Mucosa of rectum (tissue), 2 donors: ENCODE measurements around the gene ADARB2.

Experiments
- H3K27ac ChIP-seq, 2 donors: one replicate each; pipeline ENCODE4 v1.7.0; 2013; ENCODE audit warnings: inconsistent platforms in 2 of 2, low read depth in 2 of 2, low read length in 2 of 2
- H3K27me3 ChIP-seq, 2 donors: one replicate each; pipeline ENCODE4 v1.7.0; 2013; ENCODE audit warnings: low read length in 2 of 2; ENCODE audit not compliant: control insufficient read depth in 2 of 2, insufficient read depth in 2 of 2
- H3K36me3 ChIP-seq, 2 donors: one replicate each; pipeline ENCODE4 v1.7.0; 2013; ENCODE audit warnings: low read length in 2 of 2; ENCODE audit not compliant: control insufficient read depth in 2 of 2, insufficient read depth in 2 of 2
- H3K4me1 ChIP-seq, 2 donors: one replicate each; pipeline ENCODE4 v1.7.0; 2013; ENCODE audit warnings: low read length in 2 of 2, mild to moderate bottlenecking in 1 of 2; ENCODE audit not compliant: control insufficient read depth in 2 of 2, insufficient read depth in 2 of 2
- H3K4me3 ChIP-seq, 2 donors: one replicate each; pipeline ENCODE4 v1.7.0; 2013; ENCODE audit warnings: low read length in 2 of 2
- H3K9ac ChIP-seq, 2 donors: one replicate each; pipeline ENCODE4 v1.7.0; 2013; ENCODE audit warnings: low read length in 2 of 2, low read depth in 1 of 2, mild to moderate bottlenecking in 1 of 2
- H3K9me3 ChIP-seq, 2 donors: one replicate each; pipeline ENCODE4 v1.7.0; 2013; ENCODE audit warnings: low read length in 2 of 2; ENCODE audit not compliant: control insufficient read depth in 2 of 2
- donor health status: healthy.
- donor health status: Normal muscosa, but diverticular disease.

The ADARB2 gene

DNA sequence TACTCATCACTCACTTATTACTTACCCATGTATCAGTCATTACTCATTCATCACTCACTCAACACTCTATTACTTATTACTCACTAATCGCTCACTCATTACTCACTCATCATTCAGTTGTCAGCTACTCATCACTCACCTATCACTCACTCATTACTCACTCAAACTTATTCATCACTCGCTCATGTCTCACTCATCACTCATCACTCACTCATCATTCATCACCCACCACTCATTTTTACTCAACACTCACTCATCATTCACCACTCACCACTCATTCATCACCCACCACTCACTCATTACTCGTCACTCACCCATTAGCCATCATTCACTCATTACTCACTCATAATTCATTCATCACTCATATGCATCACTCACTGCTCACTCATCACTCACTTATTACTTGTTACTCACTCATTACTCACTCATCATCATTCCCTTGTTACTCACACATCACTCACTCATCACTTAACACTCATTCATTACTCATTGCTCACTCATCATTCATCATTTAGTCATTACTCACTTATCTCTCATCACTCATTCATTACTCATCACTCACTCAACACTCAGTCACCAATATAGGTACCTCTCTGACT, 237.9 kb downstream of the ADARB2 start:
- Histone ChIP-seq H3K4me1 (no peaks in the 10 kb centered on the region), H3K36me3 (no peaks in the 10 kb centered on the region), H3K27me3 (no peaks in the 10 kb centered on the region), H3K9ac (no peak overlapping the region), H3K27ac (no peak overlapping the region), H3K4me3 (no peak overlapping the region), H3K9me3 (no peaks in the 10 kb centered on the region)

DNA sequence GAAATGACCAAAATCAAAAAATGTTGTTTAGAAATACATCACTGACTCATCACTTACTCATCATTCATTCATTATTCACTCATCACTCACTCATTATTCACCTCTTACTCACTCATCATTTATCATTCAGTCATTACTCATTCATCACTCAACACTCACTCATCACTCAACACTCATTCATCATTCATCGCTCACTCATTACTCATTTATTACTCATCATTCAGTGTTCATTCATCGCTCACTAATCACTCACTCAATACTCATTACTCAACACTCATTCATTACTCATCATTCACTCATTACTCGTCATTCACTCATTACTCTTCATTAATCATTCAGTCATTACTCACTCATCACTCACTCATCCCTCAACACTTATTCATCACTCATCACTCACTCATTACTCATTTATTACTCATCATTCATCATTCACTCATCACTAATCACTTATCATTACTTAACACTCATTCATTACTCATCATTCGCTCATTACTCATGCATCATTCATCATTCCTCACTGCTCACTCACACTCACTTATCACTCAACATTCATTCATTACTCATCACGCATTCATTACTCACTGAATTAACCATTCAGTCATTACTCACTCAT, 238.5 kb downstream of the ADARB2 start:
- no peaks in the 10 kb centered on the region for H3K36me3 ChIP-seq

DNA sequence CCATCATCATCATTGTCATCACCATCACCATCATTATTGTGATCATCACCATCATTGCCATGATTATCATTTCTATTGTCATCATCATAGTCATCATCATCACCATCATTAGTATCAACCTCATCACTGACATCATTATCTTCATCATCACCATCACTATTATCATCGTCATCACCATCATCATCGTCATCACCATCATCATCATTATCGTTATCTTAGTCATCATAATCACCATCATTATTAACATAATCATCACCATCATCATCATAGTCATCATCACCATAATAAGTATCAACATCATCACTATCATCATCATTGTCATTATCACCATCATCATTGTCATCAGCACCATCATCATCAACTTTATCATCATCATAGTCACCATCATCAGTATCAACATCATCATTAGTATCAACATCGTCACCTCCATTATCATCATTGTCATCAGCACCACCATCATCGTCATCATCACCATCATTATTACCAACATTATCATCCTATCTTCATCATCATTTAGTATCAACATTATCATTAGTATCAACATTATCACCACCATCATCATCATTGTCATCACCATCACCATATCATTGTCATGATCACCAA, 241.3 kb downstream of the ADARB2 start:
- Histone ChIP-seq H3K27ac (no peak overlapping the region), H3K9ac (no peak overlapping the region), H3K4me1 (no peaks in the 10 kb centered on the region), H3K4me3 (no peak overlapping the region), H3K36me3 (no peaks in the 10 kb centered on the region), H3K27me3 (no peaks in the 10 kb centered on the region), H3K9me3 (no peaks in the 10 kb centered on the region)

More for the DNA sequence above, 238.5 kb downstream of the ADARB2 start:
- H3K9me3 ChIP-seq: no peaks in the 10 kb centered on the region
- H3K9ac ChIP-seq: no peak overlapping the region
- no peaks in the 10 kb centered on the region for H3K27me3 ChIP-seq
- H3K4me3 ChIP-seq: no peak overlapping the region
- no peak overlapping the region for H3K27ac ChIP-seq
- H3K4me1 ChIP-seq: no peaks in the 10 kb centered on the region

DNA sequence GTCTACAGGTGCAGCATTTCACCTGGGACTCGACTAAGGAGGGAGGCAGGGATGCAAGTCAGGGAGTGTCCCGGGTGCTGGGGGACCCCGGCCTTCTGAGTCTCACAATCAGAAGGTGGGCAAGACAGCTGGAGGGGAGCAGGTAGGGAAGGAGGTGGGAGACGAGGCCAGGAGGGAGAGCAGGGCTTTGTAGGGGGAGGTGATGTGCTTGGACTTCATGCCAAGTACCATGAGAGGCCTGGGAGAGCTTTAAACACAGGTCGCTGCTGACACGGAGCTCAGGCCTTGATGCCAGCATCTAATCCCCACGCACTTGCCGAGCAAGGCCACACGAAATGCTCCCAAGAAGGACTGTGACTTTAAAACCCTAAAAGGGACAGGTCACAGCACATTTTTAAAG, 244.7 kb downstream of the ADARB2 start:
- Histone ChIP-seq H3K9me3 (no peaks in the 10 kb centered on the region), H3K4me1 (no peaks in the 10 kb centered on the region), H3K27ac (no peak overlapping the region), H3K9ac (no peak overlapping the region), H3K27me3 (no peaks in the 10 kb centered on the region), H3K36me3 (no peaks in the 10 kb centered on the region), H3K4me3 (no peak overlapping the region)

DNA sequence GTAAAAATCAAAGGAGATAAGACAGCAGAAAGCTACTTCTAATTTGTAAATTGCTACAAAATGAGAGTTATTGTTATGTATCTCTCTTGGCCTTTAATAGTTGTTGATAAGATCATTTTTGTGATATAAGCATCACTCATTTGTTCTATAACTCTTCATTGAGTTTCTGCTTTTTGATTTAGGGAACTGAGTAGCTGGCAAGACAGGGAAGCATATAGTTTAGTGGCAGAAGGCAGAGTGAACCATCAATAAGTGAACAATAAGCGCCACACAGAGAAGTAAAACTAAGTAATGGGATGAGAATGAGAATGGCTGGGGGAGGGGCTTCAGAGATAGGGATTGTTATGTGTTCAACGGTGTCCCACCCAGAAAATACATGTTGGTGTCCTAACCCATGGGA, 245.4 kb downstream of the ADARB2 start:
- Histone ChIP-seq H3K4me1 (no peaks in the 10 kb centered on the region), H3K9ac (no peak overlapping the region), H3K36me3 (no peaks in the 10 kb centered on the region), H3K27ac (no peak overlapping the region), H3K27me3 (no peaks in the 10 kb centered on the region), H3K4me3 (no peak overlapping the region), H3K9me3 (no peaks in the 10 kb centered on the region)

DNA sequence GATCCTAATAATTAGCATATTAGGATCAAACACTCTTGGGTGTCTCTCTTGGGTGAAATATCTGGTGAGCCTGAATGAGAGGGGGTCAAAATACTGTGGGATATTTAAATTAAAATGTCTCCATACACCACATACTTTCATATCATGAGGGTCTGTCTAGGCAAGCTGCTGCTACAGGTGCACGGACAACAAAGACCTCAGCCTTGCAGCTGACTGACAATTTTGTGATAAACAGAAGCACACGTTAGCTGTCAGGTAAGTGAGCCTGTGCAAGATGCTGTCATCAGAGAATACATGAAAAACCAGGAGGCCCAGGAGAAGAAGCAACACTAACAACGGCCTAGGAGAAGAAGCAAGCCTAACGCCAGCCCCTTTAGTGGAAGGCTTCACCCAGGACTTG, 247.5 kb downstream of the ADARB2 start:
- H3K9me3 ChIP-seq: no peaks in the 10 kb centered on the region
- no peak overlapping the region for H3K27ac ChIP-seq

DNA sequence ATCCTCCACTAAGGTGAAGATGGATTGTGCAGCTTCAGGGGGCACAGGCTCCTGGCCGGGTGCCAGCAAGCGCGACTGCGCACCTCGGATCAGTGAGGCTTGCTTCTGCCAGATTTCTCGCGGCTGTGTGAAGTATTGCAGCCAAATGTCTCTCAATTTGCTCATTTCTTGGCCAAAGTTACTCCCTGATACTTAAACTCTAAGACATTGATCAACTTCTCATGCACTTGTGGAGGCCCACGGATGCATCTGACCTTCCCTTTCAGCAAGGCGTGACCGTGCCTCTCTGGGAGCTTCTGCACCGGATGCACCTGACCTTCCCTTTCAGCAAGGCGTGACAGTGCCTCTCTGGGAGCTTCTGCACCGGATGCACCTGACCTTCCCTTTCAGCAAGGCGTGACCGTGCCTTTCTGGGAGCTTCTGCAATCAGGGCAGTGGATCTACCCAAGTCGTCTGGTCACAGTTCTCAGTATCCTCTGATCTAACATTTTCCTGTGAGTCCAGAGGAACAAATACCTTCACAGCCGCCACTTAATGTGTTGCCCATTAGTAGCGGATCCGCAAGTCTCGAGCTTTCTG, 248.3 kb downstream of the ADARB2 start:
- H3K27me3 ChIP-seq: no peaks in the 10 kb centered on the region
- no peak overlapping the region for H3K27ac ChIP-seq
- no peak overlapping the region for H3K4me3 ChIP-seq
- no peaks in the 10 kb centered on the region for H3K9me3 ChIP-seq
- H3K9ac ChIP-seq: no peak overlapping the region
- H3K36me3 ChIP-seq: no peaks in the 10 kb centered on the region
- no peaks in the 10 kb centered on the region for H3K4me1 ChIP-seq

More for the DNA sequence above, 247.5 kb downstream of the ADARB2 start:
- Histone ChIP-seq H3K27me3 (no peaks in the 10 kb centered on the region), H3K4me1 (no peaks in the 10 kb centered on the region), H3K4me3 (no peak overlapping the region), H3K36me3 (no peaks in the 10 kb centered on the region), H3K9ac (no peak overlapping the region)

DNA sequence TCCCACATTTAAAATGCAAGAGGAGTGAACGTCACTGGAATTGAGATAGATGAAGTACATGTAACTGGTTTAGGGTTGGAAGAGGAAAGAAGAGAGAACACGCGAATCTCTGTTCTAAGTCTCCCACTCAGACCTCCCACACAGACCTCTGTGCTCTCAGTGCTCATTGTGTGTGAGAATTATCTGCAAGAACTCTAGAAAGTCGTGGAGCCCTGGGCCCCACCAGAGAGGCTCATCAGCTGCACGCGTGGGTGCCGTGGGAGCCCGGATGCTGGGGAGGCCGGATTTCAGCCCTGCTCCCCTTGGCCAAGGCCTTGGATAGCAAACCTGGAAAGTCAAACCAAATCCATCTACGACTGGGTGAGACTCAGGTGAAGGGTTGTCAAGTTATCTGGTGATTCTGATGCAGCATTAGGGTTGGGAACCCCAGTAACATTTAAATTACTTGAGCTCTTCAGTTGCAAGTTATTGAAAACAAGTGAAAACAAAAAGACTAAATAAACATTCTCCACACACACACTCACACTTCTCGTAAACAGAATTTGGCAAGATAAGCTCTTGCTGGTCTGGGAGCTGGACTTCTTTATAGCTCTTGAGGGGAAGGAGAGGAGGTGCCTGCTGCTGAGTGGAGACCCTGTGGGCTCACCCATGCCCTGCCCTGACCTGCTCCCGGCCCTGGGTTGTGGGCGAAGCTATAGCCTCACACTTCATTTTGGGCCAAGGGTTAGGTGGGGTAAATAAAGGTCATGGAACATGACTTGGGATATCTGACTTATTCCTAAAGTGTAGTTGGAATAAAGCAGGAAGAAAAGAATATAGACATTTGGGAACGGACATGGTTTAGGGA, 250.3 kb downstream of the ADARB2 start:
- Histone ChIP-seq H3K27ac (no peak overlapping the region), H3K27me3 (no peaks in the 10 kb centered on the region), H3K9me3 (no peaks in the 10 kb centered on the region)

DNA sequence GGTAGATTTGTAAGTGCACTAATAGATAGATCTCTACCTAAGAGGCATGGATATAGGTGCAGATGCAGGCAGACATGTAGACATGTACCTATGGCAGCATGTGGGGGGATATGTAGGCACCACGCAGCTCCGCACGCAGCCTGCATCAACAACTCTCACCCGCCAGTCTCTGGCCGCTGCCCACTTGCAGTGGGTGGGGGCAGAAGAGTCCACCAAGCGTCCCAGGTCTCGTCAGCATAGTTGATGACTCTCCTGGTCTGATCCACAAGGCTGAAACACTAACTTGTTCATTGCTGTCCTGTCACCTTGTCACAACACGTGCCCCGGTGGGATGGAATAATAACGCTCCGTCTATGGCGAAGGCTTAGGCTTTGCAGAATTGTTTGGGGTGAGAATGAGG, 252.0 kb downstream of the ADARB2 start:
- Histone ChIP-seq H3K9me3 (no peaks in the 10 kb centered on the region), H3K4me3 (no peak overlapping the region), H3K9ac (no peak overlapping the region), H3K27ac (no peak overlapping the region), H3K36me3 (no peaks in the 10 kb centered on the region), H3K4me1 (no peaks in the 10 kb centered on the region), H3K27me3 (no peaks in the 10 kb centered on the region)

More for the DNA sequence above, 250.3 kb downstream of the ADARB2 start:
- Histone ChIP-seq H3K36me3 (no peaks in the 10 kb centered on the region), H3K9ac (no peak overlapping the region), H3K4me1 (no peaks in the 10 kb centered on the region), H3K4me3 (no peak overlapping the region)

DNA sequence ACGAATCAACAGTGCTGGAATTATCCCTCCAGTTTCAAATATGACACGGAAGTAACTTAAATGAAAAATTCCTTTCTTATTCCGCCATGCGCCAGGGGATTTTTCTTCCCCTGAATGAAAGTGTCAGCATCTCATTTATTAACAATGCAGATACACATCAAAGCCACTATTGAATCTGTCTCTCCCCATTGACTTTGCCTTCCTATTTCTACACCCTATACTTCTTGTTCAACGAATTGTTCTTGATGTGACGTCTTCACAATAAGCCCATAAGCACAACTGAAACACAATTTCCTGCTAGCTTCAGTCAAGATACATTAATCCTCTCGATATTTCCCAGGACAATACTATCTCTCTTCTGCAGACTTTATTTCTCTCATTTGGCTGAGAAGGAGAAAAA, 253.5 kb downstream of the ADARB2 start:
- H3K4me3 ChIP-seq: no peak overlapping the region
- H3K27ac ChIP-seq: no peak overlapping the region
- H3K4me1 ChIP-seq: no peaks in the 10 kb centered on the region
- H3K27me3 ChIP-seq: no peaks in the 10 kb centered on the region
- H3K36me3 ChIP-seq: no peaks in the 10 kb centered on the region
- H3K9me3 ChIP-seq: no peaks in the 10 kb centered on the region
- no peak overlapping the region for H3K9ac ChIP-seq
